Keratinocyte (primary cell): Measurements from ENCODE around the gene DCDC2C.

Source experiments
- CTCF ChIP-seq, 3 experiments: IDR thresholded peaks in 1 of 3; conservative IDR thresholded peaks in 1 of 3; optimal IDR thresholded peaks in 1 of 3; 2 replicates in 2 of 3; 3 replicates in 1 of 3; pipeline versions ENCODE3 to v1.5.1; 2011; ENCODE audit warnings: low read length in 3 of 3, mild to moderate bottlenecking in 3 of 3, moderate library complexity in 2 of 3, control low read depth in 1 of 3, inconsistent platforms in 1 of 3; ENCODE audit not compliant: insufficient read depth in 2 of 3; ENCODE audit errors: extremely low read depth in 1 of 3
- EZH2 ChIP-seq: IDR thresholded peaks from one replicate; pipeline ENCODE4 v1.6.1; 2012; ENCODE audit warnings: inconsistent platforms, mild to moderate bottlenecking, low read length, moderate library complexity

DNA sequence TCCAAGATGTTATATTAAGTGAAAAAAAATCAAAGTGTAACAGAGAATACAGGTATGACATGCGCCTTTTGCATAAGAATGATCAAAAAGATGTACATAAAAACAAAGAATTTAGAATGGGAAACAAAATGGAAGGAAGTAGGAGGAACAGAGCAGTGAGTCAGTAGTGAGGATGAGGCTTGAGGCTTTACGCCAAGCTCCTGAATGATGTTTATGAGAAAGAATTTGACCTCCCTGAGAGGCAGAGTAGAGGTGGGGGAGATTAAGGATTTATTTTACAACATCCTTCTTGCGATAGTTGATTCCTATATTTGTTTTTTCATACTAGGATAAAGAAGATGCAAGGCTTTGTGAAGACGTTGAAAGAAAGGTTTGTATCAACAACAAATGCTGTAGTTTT lies 81.4 kb downstream of the DCDC2C start:
- TF ChIP-seq EZH2, result no peak
- no peak for TF ChIP-seq CTCF (optimal IDR thresholded peaks at IDR 0.05 in 1 of 3, IDR thresholded peaks at IDR 0.05 in 1 of 3, conservative IDR thresholded peaks at IDR 0.05 in 1 of 3; ENCODE audit: extremely low read depth in 1 of 3, insufficient read depth in 2 of 3, low read length in 3 of 3)
